COLO668 (cell line): Measurements from ENCODE around the gene HCK.

Experiments used
- DNase-seq: peaks from one replicate; lab custom pipeline; 2025; ENCODE audit not compliant: unreplicated experiment; lab: John Stamatoyannopoulos, UW

HCK gene

DNA sequence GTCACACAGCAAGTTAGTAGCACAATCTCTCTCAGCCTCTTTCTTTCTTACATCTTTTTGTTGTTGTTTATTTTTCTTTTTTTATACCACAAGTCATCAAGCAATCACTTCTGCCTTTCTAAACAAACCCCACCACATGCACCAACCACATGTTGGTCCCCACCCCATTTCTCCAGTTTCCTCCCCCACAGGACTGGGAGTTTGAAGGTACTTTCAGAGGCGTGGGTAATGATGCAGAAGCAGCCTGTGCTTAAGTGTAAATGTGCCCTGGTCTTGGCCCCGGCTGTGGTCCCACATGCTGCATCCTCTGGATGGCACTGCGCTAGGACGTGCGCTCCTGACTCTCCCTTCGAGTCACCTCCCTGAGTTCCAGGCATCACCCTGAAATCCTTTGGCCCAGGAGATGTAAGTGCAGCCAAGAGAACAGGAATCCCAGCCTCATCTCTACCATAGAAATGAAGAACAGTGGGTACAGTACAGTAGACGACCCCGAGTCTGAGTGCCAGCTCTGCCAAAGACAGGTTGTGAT lies 5.7 kb downstream of the HCK start:
- DNase-seq: no peak

DNA sequence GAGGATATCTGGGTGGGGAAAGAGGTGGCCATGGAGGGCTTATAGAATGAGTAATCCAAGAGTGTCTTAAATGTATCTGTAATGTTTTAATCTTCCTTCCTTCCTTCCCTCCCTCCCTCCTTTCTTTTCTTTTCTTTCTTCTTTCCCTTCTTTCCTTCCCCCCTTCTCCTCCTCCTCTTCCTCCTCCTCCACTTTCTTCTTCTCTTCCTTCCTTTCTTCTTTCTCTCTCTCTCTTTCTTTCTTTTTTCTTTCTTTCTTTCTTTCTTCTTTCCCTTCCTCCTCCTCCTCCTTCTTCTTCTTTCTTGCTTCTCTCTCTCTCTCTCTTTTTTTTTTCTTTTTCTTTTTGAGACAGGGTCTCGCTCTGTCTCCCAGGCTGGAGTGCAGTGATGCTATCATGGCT lies 7.1 kb downstream of the HCK start:
- DNase-seq: no peak

DNA sequence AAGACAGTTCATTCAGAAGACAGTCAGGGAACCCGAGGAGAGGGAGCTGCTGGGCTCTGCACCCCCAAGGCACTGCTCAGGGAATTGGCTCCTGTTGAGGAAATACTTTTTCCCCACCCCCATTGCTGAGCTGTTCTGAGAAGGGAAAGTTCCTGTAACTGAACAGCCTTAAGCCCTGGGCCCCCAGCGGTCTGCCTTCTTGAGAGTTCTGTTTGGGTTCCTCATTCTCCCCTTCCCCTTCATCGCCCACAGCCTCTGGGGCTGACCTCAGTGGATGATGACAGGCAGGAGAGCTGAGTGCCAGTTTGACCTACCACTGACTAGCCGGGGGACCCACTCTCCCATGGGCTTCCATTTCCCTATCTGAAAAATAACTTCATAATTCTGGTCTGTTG lies 10.7 kb downstream of the HCK start:
- DNase-seq: no peak

DNA sequence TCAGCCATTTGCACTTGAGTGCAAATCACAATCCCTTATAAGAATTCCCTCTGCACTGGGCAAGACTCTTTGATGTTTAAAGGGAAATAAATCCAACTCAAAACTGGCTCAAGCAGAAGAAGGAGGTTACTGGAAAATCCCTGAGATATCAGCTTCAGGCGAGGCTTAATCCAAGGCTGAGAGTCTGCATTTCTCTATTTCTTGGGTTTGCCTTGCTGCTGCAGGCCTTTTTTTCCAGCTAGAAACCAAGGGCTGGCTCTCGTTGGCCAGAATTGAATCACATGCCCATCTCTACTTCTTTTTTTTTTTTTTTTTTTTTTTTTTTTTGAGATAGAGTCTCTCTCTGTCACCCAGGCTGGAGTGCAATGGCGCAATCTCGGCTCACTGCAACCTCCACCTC lies 11.7 kb downstream of the HCK start:
- no peak for DNase-seq

DNA sequence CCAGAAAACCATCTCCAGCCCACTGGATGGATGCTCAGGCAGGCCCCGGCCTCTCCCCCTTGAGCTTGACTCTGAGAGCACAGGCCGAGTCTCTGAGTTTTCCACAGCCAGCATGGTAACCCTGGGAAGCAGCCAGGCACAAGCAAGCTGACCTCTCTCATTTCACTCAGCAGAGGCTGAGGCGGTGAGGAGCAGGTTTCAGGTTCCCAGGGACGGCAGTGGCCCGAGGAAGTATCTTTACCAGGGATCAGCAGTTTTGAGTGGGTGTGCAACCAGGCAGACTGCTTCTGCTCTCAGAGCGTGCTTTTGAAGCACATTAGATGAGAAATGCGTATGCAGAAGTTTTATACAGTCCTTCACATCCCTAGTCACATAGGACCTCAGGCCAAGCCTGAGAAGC lies 12.6 kb downstream of the HCK start:
- no peak for DNase-seq

DNA sequence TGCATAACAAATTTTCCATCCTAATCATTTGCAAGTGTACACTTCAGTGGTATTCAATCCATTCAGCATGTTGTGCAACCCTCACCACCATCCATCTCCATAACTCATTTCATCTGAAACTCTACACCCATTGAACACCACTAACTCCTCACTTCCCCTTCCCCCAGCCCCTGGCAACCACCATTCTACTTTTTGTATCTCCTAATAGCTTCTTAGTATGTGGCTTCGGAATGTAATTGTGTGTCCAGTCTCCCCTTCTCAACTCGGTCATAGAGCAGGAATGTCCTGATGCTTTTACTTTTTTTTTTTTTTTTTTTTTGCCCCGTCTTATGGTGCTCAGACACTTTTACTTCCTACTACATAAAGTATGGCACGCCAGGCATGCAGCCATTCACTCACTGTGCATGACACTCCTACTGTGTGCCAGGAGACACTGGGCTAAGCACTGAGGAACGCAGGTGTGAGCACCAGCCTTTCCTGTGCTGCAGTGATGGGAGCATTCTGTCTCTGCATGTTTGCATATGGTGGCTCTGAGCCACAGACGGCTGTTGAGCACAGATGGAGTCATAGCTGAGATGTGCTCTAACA lies 15.3 kb downstream of the HCK start:
- no peak for DNase-seq

DNA sequence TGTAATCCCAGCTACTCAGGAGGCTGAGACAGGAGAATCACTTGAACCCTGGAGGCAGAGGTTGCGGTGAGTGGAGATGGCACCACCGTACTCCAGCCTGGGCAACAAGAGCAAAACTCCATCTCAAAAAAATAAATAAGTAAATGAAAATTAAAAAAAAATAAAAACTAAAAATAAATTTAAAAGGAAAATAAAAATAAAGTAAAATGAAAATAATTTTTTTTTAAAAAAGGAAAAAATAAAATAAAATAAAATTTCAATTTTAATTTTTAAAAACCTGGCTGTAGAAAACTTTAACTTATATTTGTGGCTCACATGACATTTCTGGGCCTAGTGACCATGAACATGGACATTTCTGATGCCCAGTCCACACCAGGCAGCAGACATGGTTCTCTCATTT lies 16.1 kb downstream of the HCK start:
- no peak for DNase-seq

DNA sequence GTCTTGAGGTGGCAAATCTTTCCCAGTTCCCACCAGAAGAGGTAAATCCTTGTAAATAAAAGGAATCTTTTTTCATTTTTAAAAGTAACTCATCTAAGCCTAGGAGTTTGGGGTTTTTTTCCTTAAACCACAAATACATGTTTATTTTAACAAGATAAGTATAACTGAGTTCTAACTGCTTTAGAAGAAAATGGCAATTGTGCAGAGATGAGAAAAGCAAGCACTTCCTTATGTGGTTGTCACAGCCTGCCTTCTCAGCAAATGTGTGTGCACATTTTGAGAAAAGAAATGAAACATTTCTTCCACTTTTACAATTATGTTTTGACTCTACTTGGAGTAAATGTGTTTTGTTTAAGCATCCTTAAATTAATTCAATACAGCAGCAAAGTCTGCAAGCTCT lies 17.7 kb downstream of the HCK start:
- DNase-seq: no peak

DNA sequence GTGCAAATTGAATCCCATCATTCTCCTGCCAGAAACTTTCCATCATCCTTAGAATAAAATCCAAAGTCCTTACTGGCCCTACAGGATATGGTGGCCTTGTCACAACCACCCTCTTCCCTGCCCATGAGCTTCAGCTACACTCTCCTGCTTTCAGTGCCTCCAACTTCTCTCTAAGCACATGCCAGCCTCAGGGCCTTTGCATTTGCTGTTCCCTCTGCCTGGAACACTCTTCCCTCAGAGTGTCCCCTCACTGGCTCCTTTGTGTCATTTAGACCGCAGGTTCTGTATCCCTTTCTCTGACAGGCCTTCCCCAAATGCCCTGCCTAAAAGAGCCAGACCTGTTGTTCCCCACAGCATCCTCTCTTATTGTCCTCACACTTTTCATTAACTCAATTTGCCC lies 18.2 kb downstream of the HCK start:
- DNase-seq: no peak

DNA sequence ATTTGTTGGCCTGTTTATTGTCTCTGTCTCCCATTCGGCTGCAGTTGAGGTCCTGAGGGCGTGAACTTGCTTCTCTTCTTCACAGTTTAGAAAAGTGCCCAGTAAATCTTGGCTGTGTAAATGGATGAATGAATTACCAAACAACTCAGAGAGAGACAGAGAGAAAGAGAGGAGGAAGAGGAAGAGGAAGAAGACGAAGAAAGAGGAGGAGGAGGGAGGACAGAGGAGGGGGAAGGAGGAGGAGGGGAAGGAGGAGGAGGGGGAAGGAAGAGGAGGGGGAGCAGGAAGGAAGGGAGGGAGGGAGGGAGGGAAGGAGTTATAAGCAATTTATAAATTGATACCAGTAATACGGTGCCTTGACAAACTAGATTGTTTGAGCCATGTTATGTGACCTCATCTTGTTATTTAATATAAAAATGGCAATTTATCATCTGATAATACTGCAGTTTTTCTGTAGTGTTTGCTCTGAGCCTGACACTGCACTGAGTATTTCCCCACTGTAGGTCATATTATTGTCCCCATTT lies 18.7 kb downstream of the HCK start:
- DNase-seq: no peak

DNA sequence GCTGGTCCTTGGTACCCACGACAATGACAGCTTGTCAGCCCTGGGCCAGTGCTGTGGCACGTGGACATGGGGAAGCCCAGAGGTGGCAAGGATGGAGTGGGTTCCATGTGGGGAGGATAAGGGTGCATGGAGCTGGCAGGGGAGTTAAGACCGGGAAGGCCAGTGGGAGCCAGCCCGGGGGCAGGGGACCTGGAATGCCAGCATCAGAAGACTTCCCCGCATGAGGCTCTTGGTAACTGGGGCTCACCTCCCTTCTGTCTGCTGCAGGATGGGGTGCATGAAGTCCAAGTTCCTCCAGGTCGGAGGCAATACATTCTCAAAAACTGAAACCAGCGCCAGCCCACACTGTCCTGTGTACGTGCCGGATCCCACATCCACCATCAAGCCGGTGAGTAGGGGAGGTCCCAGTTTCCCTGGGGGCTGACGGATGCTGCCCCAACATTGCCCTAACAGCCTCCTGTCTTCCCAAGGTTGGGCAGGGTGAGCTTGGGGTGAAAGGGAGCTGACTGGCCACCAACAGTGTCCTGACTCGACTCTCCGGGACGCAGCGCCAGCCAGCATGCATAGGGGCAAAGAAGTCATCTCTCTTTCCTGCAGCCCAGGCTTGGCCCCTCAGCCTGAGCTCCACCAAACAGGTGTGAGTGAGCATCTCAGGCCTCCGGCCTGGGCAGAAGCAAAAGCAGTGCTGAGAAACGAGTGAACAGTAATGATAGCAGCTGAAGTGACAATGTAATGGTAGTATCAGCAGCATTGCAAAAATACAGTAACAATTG lies 19.5 kb downstream of the HCK start:
- no peak for DNase-seq

DNA sequence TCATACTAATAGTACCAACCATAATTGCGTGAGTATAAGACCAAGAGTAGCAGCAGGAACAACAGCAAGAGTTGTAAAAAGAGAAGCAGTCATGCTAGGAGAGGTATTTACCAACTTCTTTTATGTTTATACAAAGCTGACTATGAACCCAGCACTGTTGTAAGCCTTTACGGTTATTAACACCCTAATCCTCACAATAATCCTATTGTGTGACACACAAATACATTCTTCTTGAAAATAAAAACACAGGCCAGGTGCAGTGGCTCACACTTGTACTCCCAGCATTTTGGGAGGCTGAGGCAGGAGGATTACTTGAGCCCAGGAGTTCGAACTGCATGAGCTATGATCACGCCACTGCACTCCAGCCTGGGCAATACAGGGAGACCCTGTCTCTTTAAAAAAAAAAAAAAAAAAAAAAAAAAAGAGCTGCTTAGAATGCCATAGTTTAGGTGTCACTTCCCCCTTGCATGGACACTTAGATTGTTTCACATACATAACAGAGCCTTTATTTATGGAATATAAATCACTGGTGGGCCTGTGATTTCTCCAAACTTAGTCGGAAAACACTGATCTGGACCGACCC lies 20.2 kb downstream of the HCK start:
- no peak for DNase-seq

DNA sequence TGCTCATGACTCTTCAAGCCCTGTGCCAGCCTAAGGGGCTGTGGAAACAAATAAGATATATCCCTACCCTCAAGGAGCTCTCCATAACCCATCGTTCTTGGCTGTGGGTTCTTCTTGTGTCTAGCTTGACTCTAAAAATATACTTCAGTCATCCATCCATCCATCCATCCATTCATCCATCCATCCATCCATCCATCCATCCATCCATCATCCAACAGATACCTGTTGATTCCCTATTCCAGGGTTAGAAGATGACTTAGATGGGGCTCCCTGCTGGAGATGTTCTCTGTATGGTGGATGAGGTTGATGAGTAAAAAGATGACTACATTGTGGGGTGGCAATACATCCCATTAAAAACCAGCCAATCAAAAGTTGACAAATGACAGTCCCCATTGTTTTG lies 23.5 kb downstream of the HCK start:
- no peak for DNase-seq

DNA sequence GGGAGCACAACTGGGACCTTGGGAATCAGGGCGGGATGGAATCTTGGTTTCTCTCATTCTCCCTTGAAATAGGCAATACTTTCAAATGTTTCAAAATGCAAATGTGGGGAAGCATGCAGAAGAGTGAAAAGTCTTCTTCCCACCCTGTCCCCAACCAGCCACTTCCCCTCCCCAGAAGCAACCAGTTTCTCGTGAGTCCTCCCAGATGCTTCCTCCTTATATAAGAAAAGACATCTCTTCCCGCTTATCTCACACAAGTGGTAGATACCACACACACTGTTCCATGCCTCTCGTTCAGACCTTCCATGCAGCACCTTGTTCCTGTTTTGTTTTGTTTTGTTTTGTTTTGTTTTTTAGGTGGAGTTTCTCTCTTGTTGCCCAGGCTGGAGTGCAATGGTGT lies 25.1 kb downstream of the HCK start:
- no peak for DNase-seq

DNA sequence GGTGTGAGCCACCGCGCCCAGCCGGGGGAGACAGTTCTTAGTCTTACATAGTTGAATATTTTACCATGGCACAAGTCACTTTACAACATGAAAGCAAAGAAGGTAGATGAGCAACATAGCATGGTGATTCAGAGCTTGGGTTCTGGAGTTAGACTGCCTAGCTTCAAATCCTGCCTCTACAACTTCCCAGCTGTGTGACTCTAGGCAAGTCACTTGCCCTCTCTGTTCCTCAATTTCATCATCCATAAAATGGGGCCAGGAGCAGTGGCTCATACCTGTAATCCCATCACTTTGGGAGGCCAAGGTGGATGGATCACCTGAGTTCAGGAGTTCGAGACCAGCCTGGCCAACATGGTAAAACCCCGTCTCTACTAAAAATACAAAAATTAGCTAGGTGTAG lies 26.3 kb downstream of the HCK start:
- no peak for DNase-seq

DNA sequence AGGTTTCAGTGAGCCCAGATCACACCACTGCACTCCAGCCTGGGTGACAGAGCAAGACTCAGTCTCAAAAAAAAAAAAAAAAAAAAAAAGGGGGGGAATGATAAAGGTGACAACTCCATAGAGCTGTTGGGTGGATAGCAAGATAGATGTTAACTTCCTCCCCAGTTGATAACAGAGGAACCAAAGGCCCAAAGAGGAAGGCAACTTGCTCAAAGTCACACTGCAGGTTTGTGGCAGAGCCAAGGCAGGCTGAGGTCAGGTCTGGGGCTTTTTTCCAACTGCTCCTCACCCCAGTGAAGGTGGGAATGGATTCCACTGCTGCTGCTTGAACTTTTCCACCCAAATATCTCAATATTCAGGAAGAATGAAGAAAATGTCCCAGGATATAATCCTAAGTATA lies 26.7 kb downstream of the HCK start:
- DNase-seq: no peak

DNA sequence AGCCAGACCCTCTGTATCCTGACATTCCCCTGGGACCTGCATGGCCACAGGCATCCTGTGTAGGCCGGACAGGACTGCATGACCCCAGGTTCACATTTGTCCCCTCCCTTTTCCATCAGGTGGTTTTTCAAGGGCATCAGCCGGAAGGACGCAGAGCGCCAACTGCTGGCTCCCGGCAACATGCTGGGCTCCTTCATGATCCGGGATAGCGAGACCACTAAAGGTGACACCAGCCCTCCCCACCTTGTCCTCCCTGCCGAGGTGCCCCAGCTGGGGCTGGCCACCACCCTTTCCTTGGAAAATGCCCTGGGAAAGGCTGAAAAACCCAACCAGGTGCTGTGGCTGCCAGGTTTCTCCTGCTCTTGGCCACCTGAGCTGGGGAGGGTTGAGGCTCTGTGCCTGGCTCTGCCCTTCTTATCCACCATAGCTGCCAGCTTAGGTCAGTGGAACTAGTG lies 27.6 kb downstream of the HCK start:
- no peak for DNase-seq

DNA sequence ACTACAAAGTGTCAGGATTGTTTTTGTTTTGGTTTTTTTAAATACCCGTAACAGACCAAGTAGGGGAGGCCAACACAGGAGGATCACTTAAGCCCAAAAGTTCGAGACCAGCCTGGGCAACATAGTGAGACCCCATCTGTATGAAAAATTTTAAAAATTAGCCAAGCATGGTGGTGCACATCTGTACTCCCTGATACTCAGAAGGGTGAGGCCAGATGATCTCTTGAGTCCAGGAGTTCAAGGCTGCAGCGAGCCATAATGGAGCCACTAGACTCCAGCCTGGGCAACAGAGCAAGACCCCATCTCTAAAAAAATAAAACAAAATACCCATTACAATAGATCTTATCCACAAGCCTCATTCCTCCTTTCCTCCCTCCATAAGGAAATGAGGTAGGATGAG lies 28.7 kb downstream of the HCK start:
- no peak for DNase-seq

DNA sequence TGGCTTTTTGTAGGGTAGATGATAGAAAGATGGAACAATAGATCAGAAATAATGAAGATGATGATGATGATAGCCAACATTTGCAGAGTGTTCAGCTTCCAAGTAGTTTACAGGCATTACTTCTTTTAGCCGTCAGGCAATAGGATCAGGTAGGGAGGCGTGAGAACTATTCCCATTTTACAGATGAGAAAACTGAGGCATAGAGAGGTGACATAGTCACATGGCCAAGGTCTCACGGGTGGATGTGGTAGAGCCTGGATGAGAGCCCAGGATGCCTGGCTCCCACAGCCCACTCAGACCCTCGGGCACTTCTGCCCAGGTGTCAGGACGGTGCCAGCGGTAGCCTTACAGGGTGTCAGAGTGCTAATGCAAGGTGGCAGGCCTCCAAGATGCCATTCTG lies 31.4 kb downstream of the HCK start:
- DNase-seq: no peak

DNA sequence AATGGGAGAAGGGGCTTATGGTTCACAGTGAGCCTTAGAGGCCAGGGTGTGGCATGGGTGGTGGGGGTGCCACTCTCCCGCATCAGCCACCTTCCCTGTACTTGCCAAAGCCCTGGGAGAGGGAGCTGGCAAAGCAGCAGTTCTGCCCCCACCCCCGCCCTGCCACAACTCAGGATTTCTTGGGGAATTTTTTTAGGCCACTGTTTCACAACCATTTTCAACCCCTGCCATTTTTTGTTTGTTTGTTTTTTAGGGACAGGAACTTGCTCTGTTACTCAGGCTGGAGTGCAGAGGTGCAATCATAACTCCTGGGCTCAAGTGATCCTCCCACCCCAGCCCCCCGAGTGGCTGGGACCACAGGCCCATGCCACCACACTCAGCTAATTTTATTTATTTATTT lies 35.0 kb downstream of the HCK start:
- DNase-seq: no peak

DNA sequence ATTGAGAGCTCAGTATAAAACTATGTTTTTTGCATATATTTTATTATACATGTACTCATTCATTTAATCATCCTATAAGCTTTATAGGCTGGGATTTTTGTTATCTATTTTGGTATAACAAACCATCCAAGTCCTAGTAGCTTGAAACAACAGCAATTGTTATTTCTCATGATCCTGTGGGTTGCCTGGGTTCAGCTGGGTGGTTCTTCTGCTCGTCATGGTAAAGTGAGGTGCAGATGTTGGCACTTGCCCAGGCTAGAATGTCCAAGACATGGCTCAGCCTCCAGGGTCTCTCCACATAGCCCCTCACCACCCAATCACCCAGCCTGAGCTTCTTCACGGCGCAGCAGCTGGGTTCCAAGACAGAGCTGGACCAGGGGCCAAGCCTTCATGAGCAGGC lies 36.7 kb downstream of the HCK start:
- no peak for DNase-seq

DNA sequence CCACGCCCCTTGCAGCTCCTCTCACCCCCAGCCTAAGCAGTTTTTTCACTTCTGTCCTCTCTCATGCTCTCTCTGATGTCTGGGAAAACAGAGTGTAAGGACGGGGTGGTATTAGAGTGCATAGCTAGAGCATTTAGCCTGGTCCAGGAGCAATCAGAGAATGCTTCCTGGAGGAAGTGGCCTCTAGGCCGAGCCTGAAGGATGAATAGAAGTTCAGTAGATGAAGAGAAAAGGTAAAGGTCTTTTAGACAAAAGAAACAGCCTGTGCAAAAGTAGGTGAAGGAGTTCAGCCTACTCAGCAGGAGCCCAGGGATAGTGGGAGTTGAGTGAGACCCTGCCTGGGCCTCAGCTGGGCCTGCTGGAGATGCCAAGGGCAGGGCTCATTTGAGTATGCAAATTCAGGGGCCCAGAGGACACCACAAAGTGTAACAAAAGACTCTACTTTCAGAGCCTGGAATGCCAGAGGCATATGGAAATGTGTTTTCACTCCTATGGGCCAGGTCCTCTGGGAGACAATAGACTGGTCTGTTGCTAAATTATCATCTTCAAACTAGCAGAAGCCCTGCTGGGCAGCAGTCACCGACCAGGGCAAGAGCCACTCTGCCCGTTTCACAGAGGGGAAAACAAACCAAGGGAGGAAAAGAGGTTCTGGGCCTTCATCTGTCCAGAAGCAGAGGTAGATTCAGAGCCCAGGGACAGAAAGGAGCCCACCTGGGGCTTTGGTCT lies 37.8 kb downstream of the HCK start:
- no peak for DNase-seq
